ENCODE measurements around the gene RBM14. TPM values are rescaled to one million over a fixed set of nuclear protein-coding genes. Genes with fewer than 3 reads are reported as not detected.

Gene RBM14
- total RNA-seq, 1 donor = 22.4 TPM

DNA sequence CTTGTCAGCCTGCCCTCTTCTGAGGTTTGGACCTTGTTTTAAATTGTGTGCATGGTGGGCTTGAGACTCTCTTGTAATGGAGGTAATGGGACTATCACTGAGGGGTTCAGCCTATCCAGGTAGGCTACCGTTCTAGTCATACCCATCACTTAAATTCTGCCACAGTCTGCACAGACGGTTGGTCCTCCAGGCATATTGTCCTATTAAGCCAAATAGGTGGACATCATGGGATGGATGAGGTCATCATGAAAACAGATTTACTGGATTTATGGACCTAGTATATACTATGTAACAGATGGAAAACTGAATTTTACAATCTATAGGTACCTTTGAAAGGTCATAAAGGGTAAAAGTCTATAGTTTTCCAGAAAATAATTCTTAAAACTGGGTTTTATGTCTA is 12.9 kb downstream of the RBM14 start:
- no peak overlapping the region for H2AFZ ChIP-seq (ENCODE audit: low read length)
- peaks cover 72% of the 10 kb centered on the region for H4K20me1 ChIP-seq (ENCODE audit: insufficient read depth, low read length)
- H3K4me2 ChIP-seq (ENCODE audit: insufficient read depth, low read length) = no peak overlapping the region
- H3K27ac ChIP-seq (ENCODE audit: low read depth, low read length) = no peak overlapping the region
- no peaks in the 10 kb centered on the region for H3K27me3 ChIP-seq (ENCODE audit: insufficient read depth, low read length)
- H3K36me3 ChIP-seq (ENCODE audit: insufficient read depth, low read length) = peaks cover 84% of the 10 kb centered on the region
- no peaks in the 10 kb centered on the region for H3K4me1 ChIP-seq (ENCODE audit: insufficient read depth, low read length)
- H3K9me3 ChIP-seq (ENCODE audit: low read depth, low read length) = no peaks in the 10 kb centered on the region
- no peak for TF ChIP-seq CTCF (IDR thresholded peaks at IDR 0.05; ENCODE audit: extremely low read depth, low read depth, low read length)
- no peak overlapping the region for H3K4me3 ChIP-seq (ENCODE audit: insufficient read depth, low read length)
- no peak for DNase-seq (ENCODE audit: insufficient read length, low spot score, missing footprints)
- peaks cover 100% of the 10 kb centered on the region for H3K79me2 ChIP-seq (ENCODE audit: insufficient read depth, low read length)

DNA sequence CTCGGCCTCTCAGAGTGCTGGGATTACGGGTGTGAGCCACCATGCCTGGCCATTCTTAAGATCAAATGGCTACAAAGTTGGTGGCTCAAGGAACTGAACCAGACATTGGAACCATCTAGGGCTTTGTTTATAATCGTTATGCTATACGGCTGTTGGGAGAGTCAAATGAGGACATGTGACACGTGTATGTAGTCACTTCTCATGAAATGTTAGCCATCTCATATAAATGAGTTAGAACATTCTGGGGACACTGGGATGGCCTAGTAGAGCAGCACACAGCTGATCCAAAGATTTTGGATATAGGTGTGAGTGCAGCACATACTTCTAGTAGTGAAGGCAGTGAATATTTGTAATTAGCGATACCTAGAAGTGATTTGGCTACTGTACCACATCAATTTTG is 15.5 kb downstream of the RBM14 start:
- no peak overlapping the region for H2AFZ ChIP-seq (ENCODE audit: low read length)
- no peak overlapping the region for H3K4me2 ChIP-seq (ENCODE audit: insufficient read depth, low read length)
- DNase-seq (ENCODE audit: insufficient read length, low spot score, missing footprints) = no peak
- peaks cover 54% of the 10 kb centered on the region for H4K20me1 ChIP-seq (ENCODE audit: insufficient read depth, low read length)
- H3K4me1 ChIP-seq (ENCODE audit: insufficient read depth, low read length) = no peaks in the 10 kb centered on the region
- no peaks in the 10 kb centered on the region for H3K27me3 ChIP-seq (ENCODE audit: insufficient read depth, low read length)
- no peak for TF ChIP-seq CTCF (IDR thresholded peaks at IDR 0.05; ENCODE audit: extremely low read depth, low read depth, low read length)
- H3K36me3 ChIP-seq (ENCODE audit: insufficient read depth, low read length) = peaks cover 71% of the 10 kb centered on the region
- H3K27ac ChIP-seq (ENCODE audit: low read depth, low read length) = no peak overlapping the region
- H3K4me3 ChIP-seq (ENCODE audit: insufficient read depth, low read length) = no peak overlapping the region
- peaks cover 100% of the 10 kb centered on the region for H3K79me2 ChIP-seq (ENCODE audit: insufficient read depth, low read length)
- no peaks in the 10 kb centered on the region for H3K9me3 ChIP-seq (ENCODE audit: low read depth, low read length)

GRCh38 chr11:66632952-66633351 is 16.5 kb downstream of the RBM14 start:
- Histone ChIP-seq H3K27me3 (ENCODE audit: insufficient read depth, low read length) (no peaks in the 10 kb centered on the region), H3K4me2 (ENCODE audit: insufficient read depth, low read length) (no peak overlapping the region), H3K27ac (ENCODE audit: low read depth, low read length) (no peak overlapping the region), H3K4me1 (ENCODE audit: insufficient read depth, low read length) (peaks cover 6% of the 10 kb centered on the region), H3K36me3 (ENCODE audit: insufficient read depth, low read length) (peaks cover 60% of the 10 kb centered on the region), H2AFZ (ENCODE audit: low read length) (no peak overlapping the region), H4K20me1 (ENCODE audit: insufficient read depth, low read length) (peaks cover 48% of the 10 kb centered on the region), H3K9me3 (ENCODE audit: low read depth, low read length) (no peaks in the 10 kb centered on the region), H3K79me2 (ENCODE audit: insufficient read depth, low read length) (peaks cover 100% of the 10 kb centered on the region), H3K4me3 (ENCODE audit: insufficient read depth, low read length) (no peak overlapping the region)
- no peak for DNase-seq (ENCODE audit: insufficient read length, low spot score, missing footprints)
- no peak for TF ChIP-seq CTCF (IDR thresholded peaks at IDR 0.05; ENCODE audit: extremely low read depth, low read depth, low read length)

GRCh38 chr11:66636411-66636810 is 20.0 kb downstream of the RBM14 start:
- H3K79me2 ChIP-seq (ENCODE audit: insufficient read depth, low read length) = peaks cover 96% of the 10 kb centered on the region
- DNase-seq (ENCODE audit: insufficient read length, low spot score, missing footprints) = no peak
- H3K27ac ChIP-seq (ENCODE audit: low read depth, low read length) = no peak overlapping the region
- no peaks in the 10 kb centered on the region for H3K27me3 ChIP-seq (ENCODE audit: insufficient read depth, low read length)
- H3K4me2 ChIP-seq (ENCODE audit: insufficient read depth, low read length) = no peak overlapping the region
- H3K4me3 ChIP-seq (ENCODE audit: insufficient read depth, low read length) = no peak overlapping the region
- H3K36me3 ChIP-seq (ENCODE audit: insufficient read depth, low read length) = peaks cover 48% of the 10 kb centered on the region
- peaks cover 51% of the 10 kb centered on the region for H4K20me1 ChIP-seq (ENCODE audit: insufficient read depth, low read length)
- TF ChIP-seq CTCF (IDR thresholded peaks at IDR 0.05; ENCODE audit: extremely low read depth, low read depth, low read length) = no peak
- H3K4me1 ChIP-seq (ENCODE audit: insufficient read depth, low read length) = peaks cover 29% of the 10 kb centered on the region
- H3K9me3 ChIP-seq (ENCODE audit: low read depth, low read length) = no peaks in the 10 kb centered on the region
- H2AFZ ChIP-seq (ENCODE audit: low read length) = no peak overlapping the region
